ENCODE data around the gene ARHGAP19.

ARHGAP19 gene

GRCh38 chr10:97321032-97321803 lies 28.8 kb upstream of the ARHGAP19 start:
- TF ChIP-seq CTCF (IDR thresholded peaks at IDR 0.05; ENCODE audit: insufficient read depth, missing control alignments): no peak
- DNase-seq (ENCODE audit: insufficient read length, low spot score) (no peak), FAIRE-seq (no peak)

- DNase-seq (ENCODE audit: insufficient read length, low spot score) (no peak), FAIRE-seq (no peak)
- no peak for TF ChIP-seq CTCF (IDR thresholded peaks at IDR 0.05; ENCODE audit: insufficient read depth, missing control alignments)
Measured at GRCh38 chr10:97320480-97321031, 28.1 kb upstream of the ARHGAP19 start.

- DNase-seq (ENCODE audit: insufficient read length, low spot score): no peak
- FAIRE-seq: no peak
- TF ChIP-seq CTCF (IDR thresholded peaks at IDR 0.05; ENCODE audit: insufficient read depth, missing control alignments): no peak
Measured at GRCh38 chr10:97319671-97320479, 27.4 kb upstream of the ARHGAP19 start.

GRCh38 chr10:97318772-97319651 lies 26.6 kb upstream of the ARHGAP19 start, which contains the start of gene FRAT1:
Gene FRAT1 (plus strand): TSS chr10:97319271. CDS start chr10:97319454, 183 bp downstream.
- FAIRE-seq (no peak), DNase-seq (ENCODE audit: insufficient read length, low spot score) (peak; percentile 55)
- no peak for TF ChIP-seq CTCF (IDR thresholded peaks at IDR 0.05; ENCODE audit: insufficient read depth, missing control alignments)

GRCh38 chr10:97314671-97315070 lies 22.2 kb upstream of the ARHGAP19 start:
- no peak for TF ChIP-seq CTCF (IDR thresholded peaks at IDR 0.05; ENCODE audit: insufficient read depth, missing control alignments)
- DNase-seq (ENCODE audit: insufficient read length, low spot score) (no peak), FAIRE-seq (peak; percentile 25)

- FAIRE-seq (no peak), DNase-seq (ENCODE audit: insufficient read length, low spot score) (no peak)
- TF ChIP-seq CTCF (IDR thresholded peaks at IDR 0.05; ENCODE audit: insufficient read depth, missing control alignments): no peak
Measured at GRCh38 chr10:97312897-97313296, 20.5 kb upstream of the ARHGAP19 start.
